Heart right ventricle (tissue), 16 donors: Measurements from ENCODE around the gene REN. TPM values are rescaled to one million over a fixed set of nuclear protein-coding genes. Genes with fewer than 3 reads are reported as not detected.

ENCODE experiments used
- ATAC-seq, 8 donors: fragments of 200-7000 bp; cut with Tn5 transposase; one replicate each; pipeline ENCODE4 v1.9.1; 2020; ENCODE audit warnings: mild to moderate bottlenecking in 8 of 8, moderate library complexity in 8 of 8, moderate number of reproducible peaks in 1 of 8
- DNase-seq, 2 donors: peaks; one replicate each; pipeline ENCODE4 v3.0.0-alpha.2; 2020
- H3K27ac ChIP-seq, 10 donors: fragments of 200-600 bp; sonication (generic) in 2 of 10; one replicate each; pipeline versions ENCODE4 v1.5.0 to v1.8.0; 2020 to 2022; ENCODE audit warnings: mild to moderate bottlenecking in 3 of 10
- H3K27me3 ChIP-seq, 7 donors: fragments of 200-600 bp; one replicate each; pipeline ENCODE4 v1.8.0; 2021 to 2022; ENCODE audit warnings: mild to moderate bottlenecking in 2 of 7
- H3K36me3 ChIP-seq, 9 donors: fragments of 200-600 bp; sonication (generic) in 1 of 9; one replicate each; pipeline versions ENCODE4 v1.5.0 to v1.8.0; 2020 to 2022; ENCODE audit warnings: mild to moderate bottlenecking in 2 of 9
- H3K4me1 ChIP-seq, 9 donors: fragments of 200-600 bp; sonication (generic) in 1 of 9; one replicate each; pipeline versions ENCODE4 v1.5.0 to v1.8.0; 2020 to 2022; ENCODE audit warnings: mild to moderate bottlenecking in 4 of 9
- H3K4me3 ChIP-seq, 10 donors: fragments of 200-600 bp; sonication (generic) in 2 of 10; one replicate each; pipeline versions ENCODE4 v1.5.0 to v1.8.0; 2020 to 2022; ENCODE audit warnings: mild to moderate bottlenecking in 7 of 10, moderate library complexity in 2 of 10
- H3K9me3 ChIP-seq, 11 donors: fragments of 200-600 bp in 10 of 11; sonication (generic) in 2 of 11; one replicate each; pipeline versions ENCODE4 v1.5.0 to v1.8.0; 2013 to 2022; ENCODE audit warnings: mild to moderate bottlenecking in 2 of 11, control low read depth in 1 of 11, moderate library complexity in 1 of 11
- CTCF ChIP-seq, 9 donors: fragments of 200-600 bp; sonication (generic) in 2 of 9; IDR thresholded peaks; one replicate each; pipeline versions ENCODE4 v1.5.0 to v1.8.0; 2021 to 2022; ENCODE audit warnings: antibody characterized with exemption in 9 of 9, mild to moderate bottlenecking in 5 of 9, moderate library complexity in 1 of 9
- WGBS, 2 donors: extraction: QIAGEN DNeasy Blood & Tissue Kit; methylation state at CpG; one replicate each; pipeline ENCODE4 v1.1.7; 2013; ENCODE audit warnings: inconsistent platforms in 1 of 2; 5-methylcytosine and 5-hydroxymethylcytosine counted together
- intact Hi-C, 10 donors: fragments of 100-400 bp; cut with DNase I; formaldehyde crosslinking; loops; one replicate each; pipeline versions ENCODE4 v1.11.1 to v1.14.2; 2022
- polyA plus RNA-seq, 2 donors: library from polyadenylated mRNA; stranded (reverse); fragments of 200-250 nt; gene quantifications; one replicate each; pipeline ENCODE4 v1.2.3, GENCODE V29; 2013
- total RNA-seq, 10 donors: library from RNA; stranded (reverse); fragmentation: NEBNext Ultra II Directional in 3 of 10; extraction: Animal tissue kit (Norgen Biotek cat#: 25700) in 3 of 10; gene quantifications; one replicate each; pipeline versions ENCODE4 v1.2.1 to v1.2.4, GENCODE V29; 2021 to 2023
- donor health status: Arrhythmogenic right ventricular cardiomyopathy.
- donor health status: ischemic (EF 13 %, LVEDD 7.1; RV severe dilation, severe dysfunction).
- donor health status: healthy with polysubstance abuse.
- donor health status: DM: no; HTN: yes; CAD: no.
- donor health status: DM: no; HTN: no; CAD: no.
- donor health status: ischemic (EF 25% LVEDD 6.9; RV normal size, moderate dysfunction).
- donor health status: ischemic (EF 25% LVEDD 5.7; RV mildly dilated, moderate dysfunction).
- donor health status: healthy.
- donor health status: DM: yes; HTN: yes; CAD: no.
- donor health status: Ischemic cardiomyopathy.
- donor health status: ischemic (EF 35%, LVEDD 5.7; RV mildly dilated, moderate dysfunction).
- donor health status: nonischemic (EF 11% LVEDD 7.7; RV severe dilation, severe dysfunction).
- donor health status: DM: yes; HTN: yes; CAD: no.
- donor health status: PGD.
- donor health status: ischemic (EF 29% LVEDD 5.4; RV normal size, mild dysfunction).
- donor health status: nonischemic (EF 23%, LVEDD 6.1; RV moderate dilation, normal function).

Gene REN
- total and polyA plus RNA-seq, 12 donors = not detected

GRCh38 chr1:204130178-204130577 is 36.0 kb downstream of the REN start:
- Histone ChIP-seq H3K4me3 (no peak overlapping the region), H3K4me1 (peaks cover 8 to 53% (median 27%) of the 10 kb centered on the region in 9 donors), H3K36me3 (peaks cover 0 to 27% (median 5%) of the 10 kb centered on the region in 9 donors), H3K27me3 (no peaks in the 10 kb centered on the region), H3K9me3 (no peaks in the 10 kb centered on the region), H3K27ac (peak overlapping the region in 1 of 10 donors; percentile 64)
- intact Hi-C loops = no loop called here
- TF ChIP-seq CTCF (IDR thresholded peaks at IDR 0.05) = no peak
- ATAC-seq (no peak), DNase-seq (no peak)
- WGBS, 2 donors = 89 to 94% methylated on average over 4 of the region's 4 CpGs

- Histone ChIP-seq H3K36me3 (peaks cover 0 to 29% (median 14%) of the 10 kb centered on the region in 9 donors), H3K27ac (peak overlapping the region in 2 of 10 donors; percentile 14 to 71), H3K4me3 (peak overlapping the region in 3 of 10 donors; percentile 10 to 18 (median 17)), H3K4me1 (peaks cover 8 to 53% (median 27%) of the 10 kb centered on the region in 9 donors), H3K9me3 (no peaks in the 10 kb centered on the region), H3K27me3 (no peaks in the 10 kb centered on the region)
- DNase-seq (peak; percentile 67 to 73), ATAC-seq (peak; percentile 79 to 93 (median 84))
- peak; percentile 81 to 97 (median 92) for TF ChIP-seq CTCF (IDR thresholded peaks at IDR 0.05)
- WGBS, 2 donors = 25 to 30% methylated on average over 28 to 29 of the region's 29 CpGs
- intact Hi-C loops = loop anchor here in 9 of 10 donors (1.0 to 10.0 kb wide), 10 partner anchors 47 to 268 kb away; partner anchors contain the start of genes SNRPE (in 2 of the 9) and SOX13 (in 1 of the 9)
Observed at GRCh38 chr1:204128964-204129896, 36.9 kb downstream of the REN start.

- intact Hi-C loops = loop anchor here in 9 of 10 donors (1.0 to 10.0 kb wide), 8 partner anchors 46 to 268 kb away; partner anchors contain the start of genes SNRPE (in 1 of the 9) and SOX13 (in 1 of the 9)
- Histone ChIP-seq H3K9me3 (no peaks in the 10 kb centered on the region), H3K36me3 (peaks cover 0 to 33% (median 16%) of the 10 kb centered on the region in 9 donors), H3K27me3 (no peaks in the 10 kb centered on the region), H3K4me3 (no peak overlapping the region), H3K4me1 (peaks cover 8 to 53% (median 27%) of the 10 kb centered on the region in 9 donors), H3K27ac (peak overlapping the region in 3 of 10 donors; percentile 17 to 71 (median 37))
- TF ChIP-seq CTCF (IDR thresholded peaks at IDR 0.05) = no peak
- no peak for ATAC-seq
- WGBS, 2 donors = 67 to 89% methylated on average over 4 of the region's 4 CpGs
- no peak for DNase-seq
Observed at GRCh38 chr1:204128464-204128963, 37.6 kb downstream of the REN start.

- H3K27me3 ChIP-seq = no peaks in the 10 kb centered on the region
- peaks cover 0 to 41% (median 22%) of the 10 kb centered on the region in 9 donors for H3K36me3 ChIP-seq
- peak; percentile 86 to 94 (median 92) for TF ChIP-seq CTCF (IDR thresholded peaks at IDR 0.05)
- peak overlapping the region in 9 of 10 donors; percentile 17 to 71 (median 56) for H3K27ac ChIP-seq
- DNase-seq (peak; percentile 58 to 60), ATAC-seq (peak; percentile 43 to 67 (median 60))
- no peaks in the 10 kb centered on the region for H3K9me3 ChIP-seq
- H3K4me1 ChIP-seq = peaks cover 8 to 53% (median 27%) of the 10 kb centered on the region in 9 donors
- no peak overlapping the region for H3K4me3 ChIP-seq
- intact Hi-C loops = loop anchor here (1.0 to 10.0 kb wide), 11 partner anchors 45 to 267 kb away; partner anchors contain the start of genes SNRPE (in 2 of the 10) and SOX13 (in 1 of the 10)
- WGBS, 2 donors = 38 to 40% methylated on average over 5 of the region's 5 CpGs
Observed at GRCh38 chr1:204127597-204128242, 38.4 kb downstream of the REN start.
